Measurements from ENCODE around the gene WDR74.
"Not testable (repeated sequence)": the region's sequence is repeated elsewhere in the genome, so short reads cannot be mapped to it uniquely, and the experiment has no call there.

WDR74 gene

GRCh38 chr11:62875698-62876478 lies 36.5 kb upstream of the WDR74 start:
- Histone ChIP-seq H3K4me2 (ENCODE audit: low read length) (no peak overlapping the region), H2AFZ (ENCODE audit: low read depth, low read length) (no peak overlapping the region), H3K27me3 (ENCODE audit: low read depth, low read length) (no peaks in the 10 kb centered on the region), H3K27ac (ENCODE audit: low read length) (no peak overlapping the region), H3K79me2 (ENCODE audit: low read length) (peaks cover 97% of the 10 kb centered on the region), H3K4me3 (ENCODE audit: low read length) (no peak overlapping the region), H3K9ac (ENCODE audit: low read length) (no peak overlapping the region), H3K9me3 (ENCODE audit: insufficient read depth, low read length) (no peaks in the 10 kb centered on the region), H3K36me3 (replicated peaks; ENCODE audit: low read depth, low read length) (peaks cover 33% of the 10 kb centered on the region), H3K4me1 (ENCODE audit: low read length) (peaks cover 13% of the 10 kb centered on the region), H4K20me1 (ENCODE audit: insufficient read depth, low read length) (peaks cover 20% of the 10 kb centered on the region)
- TF ChIP-seq CTCF (IDR thresholded peaks at IDR 0.05; ENCODE audit: low read depth, low read length) (no peak), EZH2phosphoT487 (IDR thresholded peaks at IDR 0.05; ENCODE audit: low read depth) (no peak)

GRCh38 chr11:62874851-62875250 lies 35.5 kb upstream of the WDR74 start:
- peaks cover 98% of the 10 kb centered on the region for H3K79me2 ChIP-seq (ENCODE audit: low read length)
- H3K36me3 ChIP-seq (replicated peaks; ENCODE audit: low read depth, low read length), result peaks cover 28% of the 10 kb centered on the region
- no peak overlapping the region for H3K27ac ChIP-seq (ENCODE audit: low read length)
- H2AFZ ChIP-seq (ENCODE audit: low read depth, low read length), result no peak overlapping the region
- no peak overlapping the region for H3K9ac ChIP-seq (ENCODE audit: low read length)
- TF ChIP-seq CTCF (IDR thresholded peaks at IDR 0.05; ENCODE audit: low read depth, low read length), result no peak
- no peaks in the 10 kb centered on the region for H3K27me3 ChIP-seq (ENCODE audit: low read depth, low read length)
- no peaks in the 10 kb centered on the region for H3K9me3 ChIP-seq (ENCODE audit: insufficient read depth, low read length)
- H4K20me1 ChIP-seq (ENCODE audit: insufficient read depth, low read length), result peaks cover 14% of the 10 kb centered on the region
- H3K4me3 ChIP-seq (ENCODE audit: low read length), result no peak overlapping the region
- H3K4me2 ChIP-seq (ENCODE audit: low read length), result no peak overlapping the region
- H3K4me1 ChIP-seq (ENCODE audit: low read length), result peaks cover 6% of the 10 kb centered on the region

GRCh38 chr11:62865635-62866034 lies 26.2 kb upstream of the WDR74 start:
- Histone ChIP-seq H3K79me2 (ENCODE audit: low read length) (peaks cover 100% of the 10 kb centered on the region), H3K4me3 (ENCODE audit: low read length) (no peak overlapping the region), H3K4me2 (ENCODE audit: low read length) (no peak overlapping the region), H2AFZ (ENCODE audit: low read depth, low read length) (no peak overlapping the region), H3K9me3 (ENCODE audit: insufficient read depth, low read length) (no peaks in the 10 kb centered on the region), H4K20me1 (ENCODE audit: insufficient read depth, low read length) (peaks cover 36% of the 10 kb centered on the region), H3K27ac (ENCODE audit: low read length) (no peak overlapping the region), H3K4me1 (ENCODE audit: low read length) (peaks cover 23% of the 10 kb centered on the region), H3K27me3 (ENCODE audit: low read depth, low read length) (no peaks in the 10 kb centered on the region), H3K36me3 (replicated peaks; ENCODE audit: low read depth, low read length) (peaks cover 44% of the 10 kb centered on the region), H3K9ac (ENCODE audit: low read length) (no peak overlapping the region)
- TF ChIP-seq EZH2phosphoT487 (IDR thresholded peaks at IDR 0.05; ENCODE audit: low read depth) (no peak), CTCF (IDR thresholded peaks at IDR 0.05; ENCODE audit: low read depth, low read length) (no peak)

GRCh38 chr11:62863687-62864335 lies 24.4 kb upstream of the WDR74 start:
- H3K4me1 ChIP-seq (ENCODE audit: low read length), result peaks cover 33% of the 10 kb centered on the region
- H3K9me3 ChIP-seq (ENCODE audit: insufficient read depth, low read length), result no peaks in the 10 kb centered on the region
- no peak overlapping the region for H3K27ac ChIP-seq (ENCODE audit: low read length)
- no peak overlapping the region for H3K4me2 ChIP-seq (ENCODE audit: low read length)
- no peak overlapping the region for H3K4me3 ChIP-seq (ENCODE audit: low read length)
- no peak overlapping the region for H3K9ac ChIP-seq (ENCODE audit: low read length)
- peaks cover 39% of the 10 kb centered on the region for H3K36me3 ChIP-seq (replicated peaks; ENCODE audit: low read depth, low read length)
- H2AFZ ChIP-seq (ENCODE audit: low read depth, low read length), result no peak overlapping the region
- H4K20me1 ChIP-seq (ENCODE audit: insufficient read depth, low read length), result peaks cover 36% of the 10 kb centered on the region
- peaks cover 100% of the 10 kb centered on the region for H3K79me2 ChIP-seq (ENCODE audit: low read length)
- TF ChIP-seq EZH2phosphoT487 (IDR thresholded peaks at IDR 0.05; ENCODE audit: low read depth), result no peak
- no peak for TF ChIP-seq CTCF (IDR thresholded peaks at IDR 0.05; ENCODE audit: low read depth, low read length)
- no peaks in the 10 kb centered on the region for H3K27me3 ChIP-seq (ENCODE audit: low read depth, low read length)

- H3K4me2 ChIP-seq (ENCODE audit: low read length), result peak overlapping the region; percentile 20; the same call in 1 of the 2 replicates
- H3K4me3 ChIP-seq (ENCODE audit: low read length); H2AFZ ChIP-seq (ENCODE audit: low read depth, low read length); H3K9ac ChIP-seq (ENCODE audit: low read length); H3K27me3 ChIP-seq (ENCODE audit: low read depth, low read length); H3K9me3 ChIP-seq (ENCODE audit: insufficient read depth, low read length): not testable (repeated sequence)
- H3K27ac ChIP-seq (ENCODE audit: low read length), result peak overlapping the region; percentile 42
- H4K20me1 ChIP-seq (ENCODE audit: insufficient read depth, low read length), result peaks cover 36% of the 10 kb centered on the region
- H3K4me1 ChIP-seq (ENCODE audit: low read length), result peaks cover 47% of the 10 kb centered on the region
- peaks cover 100% of the 10 kb centered on the region for H3K79me2 ChIP-seq (ENCODE audit: low read length)
- H3K36me3 ChIP-seq (replicated peaks; ENCODE audit: low read depth, low read length), result peaks cover 39% of the 10 kb centered on the region
These were observed 22.3 kb upstream of the WDR74 start for GRCh38 chr11:62861564-62862192.

Data from OCI-LY3 (cell line).